HL-60 (cell line): ENCODE data around the gene ABCC4.

Source experiments
- DNase-seq, 2 experiments: peaks; one replicate each; pipeline ENCODE4 v3.0.0-alpha.2; 2010 to 2020; ENCODE audit warnings: low read depth in 1 of 2, low spot score in 1 of 2
- H3K27ac ChIP-seq: fragments of 250-450 bp; sonication (Bioruptor Pico); replicated peaks from 2 replicates; pipeline ENCODE4 v1.5.1; 2020; ENCODE audit warnings: mild to moderate bottlenecking, moderate library complexity
- H3K27me3 ChIP-seq: fragments of 250-450 bp; sonication (Bioruptor Pico); 2 replicates; pipeline ENCODE4 v1.5.1; 2021; ENCODE audit warnings: mild to moderate bottlenecking, moderate library complexity; ENCODE audit not compliant: insufficient read depth, poor library complexity, severe bottlenecking
- H3K4me3 ChIP-seq: replicated peaks from 2 replicates; pipeline ENCODE4 v1.5.1; 2011; ENCODE audit warnings: mild to moderate bottlenecking, control low read depth, low read length; ENCODE audit not compliant: insufficient read depth
- GABPA ChIP-seq: IDR thresholded peaks from 2 replicates; pipeline ENCODE4 v1.6.1; 2012; ENCODE audit warnings: low read depth
- POLR2AphosphoS5 ChIP-seq: IDR thresholded peaks from 2 replicates; pipeline ENCODE4 v1.6.1; 2012; ENCODE audit warnings: low read depth
- SPI1 ChIP-seq: IDR thresholded peaks from 2 replicates; pipeline ENCODE4 v1.6.1; 2012; ENCODE audit warnings: low read depth, mild to moderate bottlenecking, borderline replicate concordance
- TF ChIP-seq, protein P1 (sequence below): IDR thresholded peaks from 2 replicates; pipeline ENCODE4 v1.6.1; 2012; ENCODE audit warnings: low read depth; ENCODE audit not compliant: insufficient replicate concordance
- TF ChIP-seq, protein P2 (sequence below): IDR thresholded peaks from one replicate; pipeline ENCODE4 v1.5.1; 2011; ENCODE audit warnings: low read length, control low read depth, inconsistent platforms; ENCODE audit not compliant: insufficient read depth

The ABCC4 gene

DNA sequence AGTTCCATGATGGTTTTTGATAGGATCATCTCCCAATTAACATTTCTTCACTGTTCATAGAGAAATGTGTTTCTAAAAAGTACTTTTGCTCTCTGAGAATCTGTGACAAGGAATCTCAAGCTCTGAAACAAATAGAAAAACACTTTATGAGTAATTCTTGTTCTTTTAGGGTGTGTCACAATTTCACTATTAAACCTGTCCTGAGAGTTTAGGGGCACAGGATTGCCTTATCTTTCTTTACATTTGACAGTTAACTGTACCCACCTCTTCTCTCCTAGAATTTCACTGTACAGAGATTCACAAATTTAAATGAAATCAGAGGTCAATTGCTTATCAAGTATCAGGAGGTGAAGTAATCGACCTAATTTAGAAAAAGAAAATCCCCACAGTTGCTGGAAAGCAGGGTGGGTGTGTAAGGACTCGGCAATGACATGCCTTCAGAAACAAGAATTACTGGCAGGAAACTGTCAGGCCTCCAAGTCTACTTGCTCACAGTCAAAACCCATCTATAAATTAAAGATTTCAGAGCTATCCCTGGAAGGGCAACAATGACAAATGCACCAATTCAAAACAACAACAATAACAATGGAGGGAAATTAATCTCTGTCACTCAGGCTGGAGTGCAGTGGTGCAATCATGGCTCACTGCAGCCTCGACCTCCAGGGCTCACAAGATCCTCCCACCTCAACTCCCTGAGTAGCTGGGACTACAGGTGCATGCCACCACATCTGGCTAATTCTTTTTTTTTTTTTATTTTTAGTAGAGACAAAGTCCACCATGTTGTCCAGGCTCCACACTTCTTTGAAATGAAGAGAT lies 250.2 kb downstream of the ABCC4 start:
- TF ChIP-seq, protein P1, sequence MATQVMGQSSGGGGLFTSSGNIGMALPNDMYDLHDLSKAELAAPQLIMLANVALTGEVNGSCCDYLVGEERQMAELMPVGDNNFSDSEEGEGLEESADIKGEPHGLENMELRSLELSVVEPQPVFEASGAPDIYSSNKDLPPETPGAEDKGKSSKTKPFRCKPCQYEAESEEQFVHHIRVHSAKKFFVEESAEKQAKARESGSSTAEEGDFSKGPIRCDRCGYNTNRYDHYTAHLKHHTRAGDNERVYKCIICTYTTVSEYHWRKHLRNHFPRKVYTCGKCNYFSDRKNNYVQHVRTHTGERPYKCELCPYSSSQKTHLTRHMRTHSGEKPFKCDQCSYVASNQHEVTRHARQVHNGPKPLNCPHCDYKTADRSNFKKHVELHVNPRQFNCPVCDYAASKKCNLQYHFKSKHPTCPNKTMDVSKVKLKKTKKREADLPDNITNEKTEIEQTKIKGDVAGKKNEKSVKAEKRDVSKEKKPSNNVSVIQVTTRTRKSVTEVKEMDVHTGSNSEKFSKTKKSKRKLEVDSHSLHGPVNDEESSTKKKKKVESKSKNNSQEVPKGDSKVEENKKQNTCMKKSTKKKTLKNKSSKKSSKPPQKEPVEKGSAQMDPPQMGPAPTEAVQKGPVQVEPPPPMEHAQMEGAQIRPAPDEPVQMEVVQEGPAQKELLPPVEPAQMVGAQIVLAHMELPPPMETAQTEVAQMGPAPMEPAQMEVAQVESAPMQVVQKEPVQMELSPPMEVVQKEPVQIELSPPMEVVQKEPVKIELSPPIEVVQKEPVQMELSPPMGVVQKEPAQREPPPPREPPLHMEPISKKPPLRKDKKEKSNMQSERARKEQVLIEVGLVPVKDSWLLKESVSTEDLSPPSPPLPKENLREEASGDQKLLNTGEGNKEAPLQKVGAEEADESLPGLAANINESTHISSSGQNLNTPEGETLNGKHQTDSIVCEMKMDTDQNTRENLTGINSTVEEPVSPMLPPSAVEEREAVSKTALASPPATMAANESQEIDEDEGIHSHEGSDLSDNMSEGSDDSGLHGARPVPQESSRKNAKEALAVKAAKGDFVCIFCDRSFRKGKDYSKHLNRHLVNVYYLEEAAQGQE: no peak
- TF ChIP-seq, protein P2, sequence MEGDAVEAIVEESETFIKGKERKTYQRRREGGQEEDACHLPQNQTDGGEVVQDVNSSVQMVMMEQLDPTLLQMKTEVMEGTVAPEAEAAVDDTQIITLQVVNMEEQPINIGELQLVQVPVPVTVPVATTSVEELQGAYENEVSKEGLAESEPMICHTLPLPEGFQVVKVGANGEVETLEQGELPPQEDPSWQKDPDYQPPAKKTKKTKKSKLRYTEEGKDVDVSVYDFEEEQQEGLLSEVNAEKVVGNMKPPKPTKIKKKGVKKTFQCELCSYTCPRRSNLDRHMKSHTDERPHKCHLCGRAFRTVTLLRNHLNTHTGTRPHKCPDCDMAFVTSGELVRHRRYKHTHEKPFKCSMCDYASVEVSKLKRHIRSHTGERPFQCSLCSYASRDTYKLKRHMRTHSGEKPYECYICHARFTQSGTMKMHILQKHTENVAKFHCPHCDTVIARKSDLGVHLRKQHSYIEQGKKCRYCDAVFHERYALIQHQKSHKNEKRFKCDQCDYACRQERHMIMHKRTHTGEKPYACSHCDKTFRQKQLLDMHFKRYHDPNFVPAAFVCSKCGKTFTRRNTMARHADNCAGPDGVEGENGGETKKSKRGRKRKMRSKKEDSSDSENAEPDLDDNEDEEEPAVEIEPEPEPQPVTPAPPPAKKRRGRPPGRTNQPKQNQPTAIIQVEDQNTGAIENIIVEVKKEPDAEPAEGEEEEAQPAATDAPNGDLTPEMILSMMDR: no peak
- TF ChIP-seq SPI1: no peak
- TF ChIP-seq GABPA: no peak
- no peak for TF ChIP-seq POLR2AphosphoS5
- H3K27me3 ChIP-seq: no peaks in the 10 kb centered on the region

DNA sequence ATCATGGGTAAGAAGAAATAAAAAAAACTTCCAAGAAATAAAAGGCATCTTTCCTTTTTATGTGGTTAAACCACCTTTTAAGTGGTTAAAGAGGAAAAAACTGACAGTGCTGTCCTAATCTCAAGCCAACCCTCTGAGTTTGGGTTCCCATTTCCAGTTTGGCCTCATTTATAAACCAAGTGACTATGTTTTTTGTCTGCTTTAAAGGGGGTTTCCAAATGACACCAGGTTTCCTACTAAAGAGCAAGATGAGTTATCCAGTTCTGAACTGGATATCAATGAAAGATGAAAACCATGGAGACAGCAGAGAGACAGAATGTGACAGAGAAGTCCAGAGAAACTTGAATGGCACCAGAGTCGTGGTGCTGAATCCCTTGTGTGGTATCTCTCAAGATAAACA lies 251.5 kb downstream of the ABCC4 start:
- no peak for DNase-seq
- Histone ChIP-seq H3K27me3 (no peaks in the 10 kb centered on the region), H3K27ac (no peak overlapping the region), H3K4me3 (no peak overlapping the region)
- no peak for TF ChIP-seq GABPA
- TF ChIP-seq SPI1: no peak
- TF ChIP-seq, protein P1: no peak
- no peak for TF ChIP-seq POLR2AphosphoS5
- TF ChIP-seq, protein P2: no peak

More for the DNA sequence above, 250.2 kb downstream of the ABCC4 start:
- DNase-seq: no peak
- no peak overlapping the region for H3K4me3 ChIP-seq
- no peak overlapping the region for H3K27ac ChIP-seq

DNA sequence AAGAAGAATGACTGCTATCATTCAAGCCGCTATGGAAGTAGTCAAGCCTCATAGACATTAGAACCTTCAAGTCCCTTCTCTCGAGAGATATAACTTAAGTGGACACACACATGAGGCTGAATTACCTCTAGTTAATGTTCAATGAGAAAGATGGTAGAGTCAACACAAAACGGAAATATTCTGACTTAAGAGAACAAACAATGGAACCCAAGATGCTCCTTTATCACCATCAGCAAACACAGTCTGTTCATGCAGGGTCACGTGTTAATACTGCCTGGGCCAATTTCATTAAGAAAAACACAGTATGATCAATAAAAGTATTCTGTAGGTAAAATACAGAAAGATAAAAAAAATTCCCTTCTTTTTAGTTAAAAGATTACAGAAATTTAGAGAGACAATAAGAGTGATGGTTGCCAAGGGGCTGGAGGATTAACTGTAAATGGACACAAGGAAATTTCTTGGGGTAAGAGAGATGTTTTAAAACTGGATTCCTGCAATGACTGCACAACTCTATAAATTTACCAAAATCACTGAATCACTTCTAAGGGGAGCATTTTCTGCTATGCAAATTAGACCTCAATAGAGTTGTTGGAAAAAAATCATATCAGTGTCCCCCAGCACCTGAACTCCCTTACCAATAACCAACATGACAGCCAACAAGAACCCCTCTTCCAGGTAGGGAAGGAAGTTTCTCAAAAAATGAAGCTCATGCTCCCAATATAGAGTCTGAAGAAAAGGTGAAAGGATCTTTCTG lies 256.6 kb downstream of the ABCC4 start:
- no peak for DNase-seq
- no peak overlapping the region for H3K27ac ChIP-seq
- TF ChIP-seq POLR2AphosphoS5: no peak
- no peak for TF ChIP-seq GABPA
- no peak overlapping the region for H3K4me3 ChIP-seq
- no peaks in the 10 kb centered on the region for H3K27me3 ChIP-seq

DNA sequence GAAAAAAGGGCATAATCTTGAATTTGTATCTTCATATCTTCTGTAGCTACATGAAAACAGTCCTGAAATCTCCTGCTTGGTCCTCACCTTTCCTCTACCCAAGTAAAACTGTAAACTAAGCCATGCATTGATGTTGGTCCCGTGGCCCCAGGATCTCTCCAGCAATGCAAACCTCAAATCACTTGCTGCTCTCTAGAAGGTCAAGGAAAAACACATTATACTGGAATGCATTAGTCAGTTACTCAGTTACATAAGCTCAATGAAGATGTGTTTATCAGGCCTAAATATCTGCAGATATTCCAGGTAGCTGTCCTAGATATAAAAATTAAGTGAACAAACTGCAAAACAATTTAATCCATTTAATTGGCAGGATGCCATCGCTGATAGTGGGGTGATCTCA lies 261.8 kb downstream of the ABCC4 start:
- no peak overlapping the region for H3K4me3 ChIP-seq
- no peak overlapping the region for H3K27ac ChIP-seq
- no peak for DNase-seq
- no peaks in the 10 kb centered on the region for H3K27me3 ChIP-seq
- TF ChIP-seq, protein P1: no peak
- TF ChIP-seq GABPA (no peak), SPI1 (no peak), POLR2AphosphoS5 (no peak)
- TF ChIP-seq, protein P2: no peak
